GM19025 (cell line): ENCODE results near the gene FAM13C.
"Not testable (repeated sequence)": the region's sequence is repeated elsewhere in the genome, so short reads cannot be mapped to it uniquely, and the experiment has no call there.

ENCODE experiments used
- ATAC-seq: cut with Tn5 transposase; IDR thresholded peaks from one replicate; pipeline ENCODE4 v1.9.1; 2021; ENCODE audit warnings: mild to moderate bottlenecking, low read depth, moderate library complexity; ENCODE audit not compliant: unreplicated experiment

Gene FAM13C

GRCh38 chr10:59240582-59241183, 121.7 kb downstream of the FAM13C start:
- ATAC-seq, result no peak

DNA sequence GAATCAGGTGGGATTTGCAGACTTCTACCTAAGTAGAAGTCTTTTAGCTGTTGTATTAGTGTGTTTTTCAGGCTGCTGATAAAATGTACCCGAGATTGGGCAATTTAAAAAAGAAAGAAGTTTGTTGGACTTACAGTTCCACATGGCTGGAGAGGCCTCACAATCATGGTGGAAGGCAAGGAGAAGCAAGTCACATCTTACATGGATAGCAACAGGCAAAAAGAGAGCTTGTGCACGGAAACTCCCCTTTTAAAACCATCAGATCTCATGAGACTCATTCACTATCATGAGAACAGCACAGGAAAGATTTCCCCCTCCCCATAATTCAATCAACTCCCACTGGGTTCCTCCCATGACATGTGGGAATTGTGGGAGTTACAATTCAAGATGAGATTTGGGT, 123.2 kb downstream of the FAM13C start:
- ATAC-seq, result not testable (repeated sequence)

DNA sequence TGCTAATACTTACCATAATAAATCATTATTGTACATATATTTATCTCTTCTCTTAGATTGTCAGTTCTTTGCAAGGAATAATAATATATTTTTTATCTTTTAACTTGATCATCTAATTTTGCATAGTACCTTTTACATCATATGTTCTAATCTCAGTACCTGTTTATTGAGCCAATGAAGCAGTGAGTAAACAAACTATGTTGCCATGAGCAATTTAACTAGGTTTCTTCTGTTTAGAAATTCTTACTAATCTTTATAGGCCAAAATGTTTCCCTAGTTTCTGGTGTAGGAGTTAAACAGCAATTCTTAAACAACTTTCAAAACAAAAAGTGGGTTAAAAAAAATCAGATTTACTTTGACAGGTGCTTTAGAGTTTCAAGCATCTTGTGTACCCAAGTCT, 124.6 kb downstream of the FAM13C start:
- ATAC-seq, result no peak

GRCh38 chr10:59236064-59236697, 126.2 kb downstream of the FAM13C start:
- ATAC-seq, result no peak

GRCh38 chr10:59234816-59235429, 127.4 kb downstream of the FAM13C start:
- no peak for ATAC-seq

GRCh38 chr10:59234194-59234593, 128.2 kb downstream of the FAM13C start:
- no peak for ATAC-seq

DNA sequence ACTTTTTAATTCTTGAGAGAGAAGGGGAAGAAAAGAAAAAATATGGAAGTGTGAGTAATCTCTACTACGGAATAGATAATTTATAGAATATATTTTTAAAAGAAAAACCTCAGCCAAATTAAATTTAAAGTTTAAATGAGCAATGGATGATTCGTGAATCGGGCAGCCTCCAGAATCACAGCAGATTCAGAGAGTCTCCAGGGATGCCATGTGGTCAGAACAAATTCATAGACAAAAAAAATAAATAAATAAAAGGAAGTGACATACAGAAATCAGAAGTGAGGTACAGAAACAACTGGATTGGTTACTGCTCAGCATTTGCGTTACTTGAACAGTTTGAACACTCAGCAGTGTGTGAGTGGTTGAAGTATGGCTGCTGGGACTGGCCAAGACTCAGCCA, 132.9 kb downstream of the FAM13C start:
- ATAC-seq, result no peak

DNA sequence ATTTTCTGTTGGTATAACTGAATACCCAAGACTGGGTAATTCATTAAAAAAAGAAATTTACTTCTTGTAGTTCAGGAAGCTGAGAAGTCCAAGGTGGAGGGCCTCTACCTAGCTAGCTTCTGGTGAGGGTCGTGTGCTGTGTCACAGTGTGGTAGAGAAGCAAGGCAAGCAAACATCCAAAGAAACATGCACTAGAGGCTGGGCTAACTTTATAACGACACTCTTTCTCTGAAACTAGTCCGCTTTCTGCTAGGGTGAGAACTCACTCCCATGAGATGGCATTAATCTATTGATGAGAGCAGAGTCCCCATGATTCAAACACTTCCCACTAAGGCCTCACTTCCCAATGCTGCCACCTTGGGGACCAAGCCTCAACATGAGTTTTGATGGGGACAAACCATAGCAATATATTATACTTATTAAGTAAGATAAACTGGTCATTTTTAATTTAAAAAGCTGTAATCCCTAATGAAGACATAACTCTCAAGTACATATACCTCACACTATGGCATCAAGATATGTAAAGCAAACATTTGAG, 135.1 kb downstream of the FAM13C start:
- ATAC-seq, result no peak

DNA sequence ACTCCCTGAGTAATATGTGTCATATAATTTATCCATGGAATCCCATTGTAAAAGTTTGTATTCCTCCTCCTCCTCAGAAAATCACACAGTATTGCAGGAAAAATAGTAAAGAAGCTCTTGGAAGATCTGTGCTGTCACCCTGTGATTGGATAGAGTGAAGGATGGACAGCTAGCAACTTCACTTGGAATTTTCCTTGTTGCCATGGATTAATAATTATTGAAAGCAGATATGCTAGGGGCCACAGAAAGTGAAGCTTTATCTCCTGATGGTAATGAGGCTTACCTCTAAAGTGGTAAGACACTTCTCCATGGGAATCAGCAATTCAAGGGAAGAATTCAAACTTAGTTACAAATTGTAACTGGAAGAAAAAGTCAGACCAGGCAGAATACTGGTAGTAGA, 137.1 kb downstream of the FAM13C start:
- ATAC-seq, result no peak

DNA sequence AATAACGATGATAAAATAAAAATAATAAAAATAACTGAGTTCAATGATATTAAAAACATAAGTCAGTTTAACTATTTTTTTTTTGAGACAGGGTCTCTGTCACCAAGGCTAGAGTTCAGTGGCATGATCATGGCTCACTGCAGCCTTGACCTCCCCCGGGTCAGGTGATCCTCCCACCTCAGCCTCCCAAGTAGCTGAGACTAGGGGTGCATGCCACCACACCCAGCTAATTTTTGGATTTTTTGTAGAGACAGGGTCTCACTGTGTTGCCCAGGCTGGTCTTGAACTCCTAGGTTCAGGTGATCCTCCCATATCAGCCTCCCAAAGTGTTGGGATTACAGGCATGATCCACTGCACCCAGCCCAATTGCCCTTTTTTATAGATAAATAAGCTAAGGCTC, 138.8 kb downstream of the FAM13C start:
- not testable (repeated sequence) for ATAC-seq

GRCh38 chr10:59222788-59223187, 139.6 kb downstream of the FAM13C start:
- ATAC-seq, result no peak

DNA sequence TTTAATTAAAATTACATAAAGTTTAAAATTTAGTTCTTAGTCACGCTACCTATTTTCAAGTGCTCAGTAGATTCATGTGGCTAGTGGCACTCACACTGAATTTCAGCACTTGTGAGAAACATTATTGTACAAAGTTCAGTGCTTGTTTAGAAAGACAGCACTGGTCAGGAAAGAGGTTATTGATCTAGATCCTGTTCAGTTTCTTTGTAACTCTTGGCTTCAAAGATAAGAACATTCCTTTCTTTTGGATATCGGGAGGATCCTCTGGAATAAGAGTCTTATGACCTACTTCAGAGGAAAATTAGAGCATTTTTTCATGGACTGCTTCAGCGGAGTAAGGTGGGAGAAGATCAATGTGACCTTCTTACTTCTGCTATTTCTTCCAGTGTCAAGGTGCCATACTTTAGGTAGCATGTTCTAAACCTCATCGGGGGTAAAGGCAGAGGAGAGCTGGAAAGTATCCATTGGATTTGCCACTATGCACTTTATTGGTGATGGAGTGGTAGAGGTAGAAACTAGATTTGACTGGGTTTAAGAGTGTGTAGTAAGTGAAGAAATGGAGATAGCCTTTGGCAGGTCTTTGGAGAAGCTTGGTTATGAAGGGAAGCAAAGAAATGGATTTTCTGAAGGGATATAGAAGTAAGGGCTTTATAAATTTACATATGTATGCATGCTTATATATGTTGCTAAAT, 146.0 kb downstream of the FAM13C start:
- ATAC-seq, result no peak

GRCh38 chr10:59214160-59214559, 148.2 kb downstream of the FAM13C start:
- ATAC-seq, result no peak

GRCh38 chr10:59212301-59212798, 150.0 kb downstream of the FAM13C start:
- no peak for ATAC-seq

DNA sequence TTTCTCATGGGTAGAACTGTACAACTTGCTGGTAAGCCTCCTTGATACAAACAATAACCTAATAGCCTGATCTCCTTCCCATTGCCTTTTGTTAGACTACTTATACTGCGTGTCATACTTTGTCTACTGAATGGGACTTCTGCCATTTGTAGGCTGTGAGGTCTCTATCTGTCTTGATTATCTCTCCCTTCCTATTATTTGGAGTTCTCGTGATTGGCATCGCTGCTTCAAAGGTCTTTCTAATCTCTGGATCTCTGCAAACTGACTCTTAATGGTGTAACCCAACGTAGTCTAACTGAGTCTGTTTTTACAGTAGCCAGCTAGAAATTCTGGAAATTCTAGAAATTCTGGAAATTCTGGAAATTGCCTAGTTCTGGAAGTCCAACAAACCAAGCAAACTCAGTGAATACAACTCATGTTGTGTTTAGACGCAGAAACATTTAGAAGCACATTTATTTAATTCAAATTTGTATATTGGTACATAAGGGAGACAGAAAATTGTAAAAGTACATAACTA, 156.1 kb downstream of the FAM13C start:
- ATAC-seq, result no peak
